DMS 273 (cell line): Measurements from ENCODE around the gene CLDN4.
"Not testable (repeated sequence)": the region's sequence is repeated elsewhere in the genome, so short reads cannot be mapped to it uniquely, and the experiment has no call there.

Experiments used
- DNase-seq: peaks from one replicate; lab custom pipeline; 2025; ENCODE audit not compliant: unreplicated experiment; lab: John Stamatoyannopoulos, UW

The CLDN4 gene

GRCh38 chr7:73830681-73831583, at the start of gene CLDN4:
Gene CLDN4, plus strand, starts transcription at chr7:73830996. Its CDS starts 206 bp downstream, at chr7:73831202.
- peak; percentile 66 for DNase-seq

DNA sequence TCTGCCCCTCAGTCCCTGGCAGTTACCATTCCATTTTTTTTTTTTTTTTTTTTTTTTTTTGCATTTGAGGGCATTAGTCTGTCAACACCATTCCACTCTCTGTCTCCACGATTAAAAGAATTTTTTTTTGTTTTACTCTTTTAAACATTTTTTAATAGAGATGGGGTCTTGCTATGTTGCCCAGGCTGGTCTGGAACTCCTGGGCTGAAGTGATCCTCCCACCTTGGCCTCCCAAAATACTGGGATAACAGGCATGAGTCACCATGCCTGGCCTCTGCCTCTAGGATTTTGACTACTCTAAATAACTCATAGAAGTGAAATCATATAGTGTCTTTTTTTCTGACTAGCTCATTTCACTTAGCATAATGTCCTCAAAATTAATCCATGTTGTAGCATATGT, 44.2 kb upstream of the CLDN4 start:
- no peak for DNase-seq

- DNase-seq, result not testable (repeated sequence)
These were observed 43.1 kb upstream of the CLDN4 start for GRCh38 chr7:73787786-73788048.

DNA sequence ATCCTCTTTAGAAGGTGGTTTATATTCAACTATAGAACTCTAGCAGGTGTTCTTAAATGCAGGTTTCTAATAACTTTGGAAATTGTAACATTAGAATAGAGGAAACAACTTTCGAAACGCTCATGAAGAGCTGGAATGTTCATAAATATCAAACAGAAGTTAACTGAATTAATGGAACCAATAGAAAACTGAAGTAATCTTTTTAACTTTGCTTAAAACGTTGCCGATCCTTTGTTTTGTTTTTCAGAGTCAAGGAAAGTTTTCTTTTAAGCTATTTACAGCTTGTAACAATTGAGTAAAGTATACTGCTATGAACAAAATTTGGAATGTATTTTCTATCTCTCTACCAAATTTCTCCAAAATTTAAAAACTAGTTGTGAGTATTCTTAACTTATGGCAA, 41.7 kb upstream of the CLDN4 start:
- no peak for DNase-seq

DNA sequence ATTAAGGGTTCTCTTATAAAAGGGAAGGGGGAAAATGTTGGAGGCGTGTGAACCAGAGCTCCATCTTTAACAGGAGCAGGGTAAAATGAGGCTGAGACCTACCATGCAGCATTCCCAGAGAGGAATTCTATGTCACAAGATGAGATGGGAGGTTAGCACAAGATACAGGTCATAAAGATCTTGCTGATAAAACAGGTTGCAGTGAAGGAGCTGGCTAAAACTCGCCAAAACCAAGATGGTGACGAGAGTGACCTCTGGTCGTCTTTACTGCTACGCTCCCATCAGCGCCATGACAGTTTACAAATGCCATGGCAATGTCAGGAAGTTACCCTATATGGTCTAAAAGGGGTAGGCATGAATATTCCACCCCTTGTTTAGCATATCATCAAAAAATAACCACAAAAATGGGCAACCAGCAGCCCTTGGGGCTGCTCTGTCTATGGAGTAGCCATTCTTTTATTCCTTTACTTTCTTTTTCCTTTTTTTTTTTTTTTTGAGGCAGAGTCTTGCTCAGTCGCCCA, 39.6 kb upstream of the CLDN4 start:
- DNase-seq, result not testable (repeated sequence)

- DNase-seq, result not testable (repeated sequence)
These were observed 35.6 kb upstream of the CLDN4 start for GRCh38 chr7:73795188-73795587.

GRCh38 chr7:73796656-73797055, 34.1 kb upstream of the CLDN4 start:
- not testable (repeated sequence) for DNase-seq

GRCh38 chr7:73797176-73797575, 33.6 kb upstream of the CLDN4 start:
- DNase-seq, result not testable (repeated sequence)

GRCh38 chr7:73799282-73800141, 31.3 kb upstream of the CLDN4 start:
- no peak for DNase-seq

DNA sequence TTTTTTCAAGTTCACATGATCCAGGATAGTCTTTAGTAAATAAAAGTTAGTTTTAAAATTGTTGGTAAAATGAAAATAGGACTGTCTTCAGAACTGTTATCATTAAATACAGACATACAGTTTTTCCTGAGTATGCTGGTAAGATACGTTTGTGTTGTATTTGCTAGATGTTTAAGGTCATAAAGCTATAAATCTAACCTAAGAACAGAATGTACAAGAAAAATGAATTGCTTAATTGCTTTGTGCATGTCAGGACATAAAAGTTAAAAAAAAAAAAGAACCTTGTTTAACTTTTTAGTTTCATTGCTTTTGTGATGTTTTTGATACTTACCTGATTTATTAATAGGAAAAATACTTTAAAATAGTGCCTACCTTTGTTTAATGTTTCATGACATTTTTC, 29.2 kb upstream of the CLDN4 start:
- no peak for DNase-seq

- no peak for DNase-seq
These were observed 28.3 kb upstream of the CLDN4 start for GRCh38 chr7:73802459-73802858.

GRCh38 chr7:73809467-73809951, 21.3 kb upstream of the CLDN4 start:
- no peak for DNase-seq

DNA sequence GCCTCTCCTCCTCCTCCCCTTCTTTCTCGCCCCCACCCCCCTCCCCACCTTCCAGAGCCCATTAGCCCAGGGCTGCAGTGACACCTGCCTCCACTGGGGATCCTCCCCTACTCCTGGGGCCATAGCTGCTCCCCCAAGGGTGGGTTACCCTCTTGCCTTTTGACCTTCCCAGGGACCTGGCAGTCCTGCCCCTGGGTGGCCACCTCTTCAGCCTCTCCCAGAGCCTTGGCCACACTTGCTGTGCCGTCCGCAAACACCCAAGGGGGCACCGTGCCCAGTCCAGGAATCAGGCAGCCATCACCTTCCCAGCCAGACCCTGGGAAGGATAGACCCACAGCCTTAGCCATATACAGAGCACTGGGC, 19.8 kb upstream of the CLDN4 start:
- no peak for DNase-seq

- peak; percentile 93 for DNase-seq
These were observed 19.0 kb upstream of the CLDN4 start for GRCh38 chr7:73811760-73812168.

DNA sequence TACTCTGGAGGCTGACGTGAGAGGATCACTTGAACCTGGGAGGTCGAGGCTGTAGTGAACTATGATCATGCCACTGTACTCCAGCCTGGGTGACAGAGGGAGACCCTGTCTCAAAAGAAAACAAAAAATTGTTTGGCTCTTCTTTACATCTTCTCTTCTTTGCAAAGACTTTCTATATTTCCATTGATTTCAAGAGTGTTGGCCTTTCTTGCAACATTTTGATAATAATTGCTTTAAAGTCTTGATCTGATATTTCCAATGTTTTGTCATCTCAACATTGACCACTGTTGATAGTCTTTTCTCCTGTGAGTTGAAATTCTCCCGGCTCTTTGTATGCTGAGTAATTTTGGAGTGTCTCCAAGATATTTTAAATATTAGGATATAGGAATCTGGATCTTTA, 17.8 kb upstream of the CLDN4 start:
- no peak for DNase-seq

DNA sequence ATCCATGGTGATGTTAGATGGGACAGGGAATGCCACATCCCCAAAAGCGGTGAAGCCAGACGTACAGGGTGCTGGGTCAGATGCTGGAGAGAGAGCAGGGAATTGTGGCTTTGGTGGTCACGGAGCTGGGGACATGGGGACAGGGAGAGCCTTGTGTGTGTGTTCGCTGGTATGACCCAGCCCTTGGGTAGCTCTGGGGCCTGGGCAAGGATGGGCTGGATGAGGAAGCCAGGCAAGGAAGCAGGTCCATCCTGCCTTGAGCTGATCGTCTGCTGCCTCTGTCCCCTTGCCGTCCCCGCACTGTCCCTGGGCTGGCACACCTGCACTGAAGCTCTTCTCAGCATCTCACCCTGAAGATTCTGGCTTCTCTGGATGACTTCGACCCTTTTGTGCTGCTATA, 15.4 kb upstream of the CLDN4 start:
- DNase-seq, result no peak

- DNase-seq, result no peak
These were observed 13.7 kb upstream of the CLDN4 start for GRCh38 chr7:73817121-73817520.

DNA sequence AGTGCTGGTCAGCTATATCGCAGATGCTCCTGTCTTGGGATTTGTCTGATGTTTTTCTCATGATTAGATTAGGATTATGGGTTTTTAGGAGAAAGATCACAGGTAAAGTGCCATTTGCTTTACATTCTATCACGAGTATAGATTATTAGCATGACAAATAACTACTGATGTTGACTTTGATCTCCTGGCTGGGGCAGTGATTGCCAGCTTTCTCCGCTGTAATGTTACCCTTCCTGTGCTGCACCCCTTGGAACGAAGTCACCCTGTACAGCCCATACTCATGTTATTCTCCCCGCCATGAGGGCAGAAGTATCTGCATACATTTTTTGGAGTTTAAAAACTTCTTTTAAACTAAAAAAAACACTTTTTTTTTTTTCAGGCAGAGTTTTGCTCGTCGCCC, 10.8 kb upstream of the CLDN4 start:
- no peak for DNase-seq

DNA sequence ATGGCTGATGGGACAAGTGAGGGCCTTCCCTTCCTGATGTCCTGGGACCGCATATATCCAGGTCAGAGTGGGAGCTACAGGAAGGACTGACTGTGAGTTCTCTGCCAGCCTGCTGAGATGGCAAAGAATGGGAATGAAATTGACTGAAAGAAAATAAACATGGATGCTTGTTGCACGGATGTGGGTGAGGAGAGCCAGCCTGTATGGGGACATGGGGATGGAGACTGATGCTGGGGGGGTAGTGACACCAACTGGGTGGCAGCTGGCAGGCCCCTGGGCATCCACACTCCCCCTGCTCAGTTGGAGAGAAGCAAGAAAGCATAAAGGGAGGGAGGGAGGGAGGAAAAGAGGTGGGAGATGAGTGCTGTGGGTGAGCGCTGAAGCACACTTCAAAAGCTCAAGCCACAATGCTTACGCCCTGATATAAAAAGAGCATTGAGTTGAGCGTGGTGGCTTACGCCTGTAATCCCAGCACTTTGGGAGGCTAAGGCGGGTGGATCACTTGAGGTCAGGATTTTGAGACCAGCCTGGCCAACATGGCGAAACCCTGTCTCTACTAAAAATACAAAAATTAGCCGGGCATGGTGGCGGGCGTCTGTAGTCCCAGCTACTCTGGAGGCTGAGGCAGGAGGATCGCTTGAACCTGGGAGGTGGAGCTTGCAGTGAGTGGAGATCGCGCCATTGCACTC, 9.1 kb upstream of the CLDN4 start:
- not testable (repeated sequence) for DNase-seq

DNA sequence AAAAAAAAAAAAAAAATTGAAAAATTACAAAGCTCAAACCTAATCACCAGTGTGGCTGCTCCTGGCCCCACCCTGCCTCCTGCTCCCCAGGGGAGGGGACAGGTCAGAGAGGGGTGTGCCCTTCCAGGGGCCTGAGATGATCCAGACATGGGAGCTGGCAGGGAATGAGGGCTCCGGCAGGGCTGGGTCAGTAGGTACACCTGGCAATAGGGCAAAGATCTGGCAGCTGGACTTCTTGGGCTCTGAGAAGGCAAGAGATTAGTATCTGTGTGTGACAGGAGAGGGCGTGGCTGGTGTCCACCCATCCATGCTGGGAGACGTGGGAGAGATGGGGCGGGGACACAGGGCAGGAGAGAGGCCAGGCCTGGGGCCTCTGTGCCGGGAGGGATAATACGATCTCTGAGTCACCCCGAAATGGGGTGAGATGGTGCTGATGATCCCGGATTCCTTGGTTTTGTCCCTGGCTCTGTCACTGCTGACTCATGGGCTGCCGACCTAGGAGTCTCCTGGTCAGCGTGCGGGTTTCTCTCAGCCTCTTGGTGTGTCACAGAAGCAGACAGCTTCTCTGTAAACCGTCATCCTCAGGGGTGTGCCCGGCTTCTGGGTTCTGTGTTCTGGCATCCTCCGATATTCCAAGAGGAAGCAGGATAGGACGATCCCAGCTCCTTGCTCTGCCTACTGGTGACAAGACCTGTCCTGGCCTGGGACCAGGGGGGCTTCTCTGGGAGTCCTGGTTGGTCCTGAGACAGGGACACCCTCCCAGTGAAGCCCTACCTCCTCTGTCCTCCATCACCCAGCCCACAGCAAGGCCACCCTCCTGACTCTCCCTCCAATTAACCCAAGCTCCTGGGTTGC, 8.2 kb upstream of the CLDN4 start:
- DNase-seq, result peak; percentile 58
